Mesodermal cell (in vitro differentiated cells): ENCODE results near the gene IRF8.

Experiments used
- H3K27ac ChIP-seq: 2 replicates; pipeline ENCODE4 v1.7.0; 2013; ENCODE audit warnings: mild to moderate bottlenecking, low read depth, low read length, moderate library complexity; ENCODE audit not compliant: severe bottlenecking
- H3K36me3 ChIP-seq: 2 replicates; pipeline ENCODE4 v1.7.1; 2013; ENCODE audit warnings: mild to moderate bottlenecking, low read length, moderate library complexity; ENCODE audit not compliant: control insufficient read depth, insufficient read depth
- H3K4me1 ChIP-seq: one replicate; pipeline ENCODE4 v1.7.1; 2013; ENCODE audit warnings: mild to moderate bottlenecking, low read length; ENCODE audit not compliant: insufficient read depth, control insufficient read depth, poor library complexity, severe bottlenecking
- H3K4me3 ChIP-seq: 2 replicates; pipeline ENCODE4 v1.7.0; 2013; ENCODE audit warnings: low read length, control low read depth, mild to moderate bottlenecking; ENCODE audit not compliant: insufficient read depth, poor library complexity, severe bottlenecking; ENCODE audit errors: extremely low read depth
- H3K9me3 ChIP-seq: 2 replicates; pipeline ENCODE4 v1.7.1; 2013; ENCODE audit warnings: mild to moderate bottlenecking, low read length, moderate library complexity; ENCODE audit not compliant: control insufficient read depth
- WGBS, 2 experiments: methylation state at CpG; one replicate each; pipeline ENCODE4 v1.1.5; 2013; ENCODE audit warnings: missing lambda C conversion rate in 2 of 2; ENCODE audit not compliant: insufficient coverage in 2 of 2; 5-methylcytosine and 5-hydroxymethylcytosine counted together

The IRF8 gene

DNA sequence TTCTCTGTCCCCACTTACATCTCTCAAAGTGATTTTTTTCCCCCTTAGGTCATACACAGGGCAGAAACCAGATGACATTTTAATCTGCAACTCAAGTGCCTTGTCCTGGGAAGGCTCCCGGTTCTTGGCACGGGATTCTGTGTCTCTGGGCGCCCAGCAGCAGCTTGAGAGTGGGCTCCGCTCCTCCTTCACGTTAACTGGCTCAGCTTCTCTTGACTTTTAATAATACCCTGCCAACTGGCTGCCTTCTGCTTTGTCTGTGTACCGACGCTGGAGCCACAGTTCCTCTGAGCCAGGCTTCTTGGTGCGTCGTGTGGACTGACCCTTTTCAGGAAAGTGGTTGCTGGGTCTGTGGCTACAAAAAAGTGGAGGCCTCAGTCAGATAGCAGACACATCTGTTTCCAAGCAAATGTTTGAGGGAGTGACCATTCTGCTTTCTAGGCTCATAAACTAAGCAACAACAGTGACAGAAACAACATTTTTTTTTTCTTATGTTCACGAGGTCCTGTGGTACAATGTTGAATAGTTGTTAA lies 64.9 kb downstream of the IRF8 start:
- Histone ChIP-seq H3K36me3 (no peaks in the 10 kb centered on the region), H3K27ac (no peak overlapping the region), H3K4me1 (no peaks in the 10 kb centered on the region), H3K4me3 (no peak overlapping the region), H3K9me3 (no peaks in the 10 kb centered on the region)
- 88 to 93% methylated on average over 9 to 10 of the region's 10 CpGs for WGBS, 2 experiments

DNA sequence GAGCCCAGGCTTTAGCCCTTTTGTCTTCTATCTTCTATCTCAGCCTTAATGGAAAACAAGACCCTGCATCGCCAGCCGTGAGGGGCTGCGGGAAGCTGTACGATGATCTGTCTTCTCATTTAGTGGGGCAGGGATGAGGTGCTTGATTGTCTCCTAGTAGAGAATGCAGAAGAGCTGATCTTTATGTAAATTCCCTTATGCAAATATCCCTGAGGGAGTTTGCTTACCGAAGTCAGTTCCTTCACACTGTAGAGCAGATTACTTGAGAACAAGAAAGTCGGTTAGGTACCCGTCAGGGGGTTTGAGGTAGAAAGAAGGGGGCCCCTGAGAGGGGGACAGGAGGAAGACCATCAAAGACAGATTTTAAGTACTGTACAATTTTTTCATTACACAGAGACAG lies 66.2 kb downstream of the IRF8 start:
- H3K27ac ChIP-seq: no peak overlapping the region
- no peaks in the 10 kb centered on the region for H3K4me1 ChIP-seq
- H3K9me3 ChIP-seq: no peaks in the 10 kb centered on the region
- 86 to 100% methylated on average over 1 to 5 of the region's 7 CpGs for WGBS, 2 experiments
- no peaks in the 10 kb centered on the region for H3K36me3 ChIP-seq
- H3K4me3 ChIP-seq: no peak overlapping the region

DNA sequence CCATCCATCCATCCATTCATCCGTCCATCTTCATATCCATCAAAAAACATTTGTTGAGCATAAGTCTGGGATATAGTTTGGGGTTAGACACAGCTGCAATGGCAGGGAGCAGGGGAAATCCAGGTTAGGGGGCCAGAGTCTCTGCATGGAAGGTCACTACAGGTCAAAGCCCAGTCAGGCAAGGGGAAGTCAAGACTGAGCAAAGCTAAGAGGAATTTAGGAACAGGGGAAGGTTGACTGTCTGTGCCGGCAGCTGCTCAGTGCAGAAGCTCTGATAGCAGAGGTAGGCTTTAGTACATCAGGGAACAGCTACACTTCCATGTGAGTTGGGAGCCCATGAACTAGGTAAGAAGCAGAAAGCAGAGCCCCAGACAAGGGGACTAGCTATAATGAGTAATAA lies 68.1 kb downstream of the IRF8 start:
- Histone ChIP-seq H3K9me3 (no peaks in the 10 kb centered on the region), H3K4me1 (no peaks in the 10 kb centered on the region), H3K27ac (no peak overlapping the region), H3K4me3 (no peak overlapping the region), H3K36me3 (no peaks in the 10 kb centered on the region)
- 89% methylated on average over 1 of the region's 2 CpGs; no CpG with 5 or more reads in 1 of the 2 experiments for WGBS, 2 experiments

DNA sequence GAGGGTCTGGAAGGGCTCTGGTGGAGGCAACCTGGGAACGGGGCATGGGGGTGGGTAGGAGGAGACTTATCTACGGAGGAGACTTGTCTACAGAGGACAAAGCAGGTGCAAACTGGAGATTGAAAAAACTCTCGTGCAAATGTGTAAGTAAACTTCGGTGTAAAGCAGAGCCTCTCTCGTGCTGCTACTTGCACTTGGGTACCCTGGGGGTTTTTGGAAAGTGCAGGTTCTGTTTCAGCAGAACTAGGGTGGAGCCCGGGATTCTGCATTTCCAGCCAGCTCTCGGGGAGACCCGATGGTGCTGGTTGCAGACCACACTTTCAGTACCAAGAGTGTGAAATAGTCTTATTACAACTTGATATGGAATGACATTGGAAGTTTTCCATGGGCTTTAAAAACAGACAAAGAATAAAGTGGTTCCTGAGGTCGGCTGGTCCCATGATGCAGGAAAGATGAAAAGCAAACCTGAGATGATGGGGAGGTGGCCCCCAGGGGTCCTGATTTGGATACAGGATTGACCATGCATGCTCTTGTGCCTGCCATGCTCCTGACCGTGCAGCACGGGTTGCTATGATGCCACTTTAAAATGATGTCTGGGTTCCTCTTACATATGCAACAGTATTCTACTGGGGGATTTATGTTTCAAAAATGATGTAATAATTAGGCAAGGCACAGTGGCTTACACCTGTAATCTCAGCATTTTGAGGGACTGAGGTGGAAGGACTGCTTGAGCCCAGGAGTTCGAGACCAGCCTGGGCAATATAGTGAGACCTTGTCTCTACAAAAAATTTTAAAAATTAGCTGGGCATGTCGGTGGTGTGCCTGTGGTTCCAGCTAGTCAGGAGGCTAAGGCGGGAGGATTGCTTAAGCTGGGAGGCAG lies 69.3 kb downstream of the IRF8 start:
- peaks cover 4% of the 10 kb centered on the region for H3K9me3 ChIP-seq
- H3K4me1 ChIP-seq: no peaks in the 10 kb centered on the region
- 84 to 85% methylated on average over 9 to 13 of the region's 14 CpGs for WGBS, 2 experiments
- H3K36me3 ChIP-seq: no peaks in the 10 kb centered on the region
- H3K27ac ChIP-seq: no peak overlapping the region
- no peak overlapping the region for H3K4me3 ChIP-seq

GRCh38 chr16:85969159-85969558 lies 70.2 kb downstream of the IRF8 start:
- Histone ChIP-seq H3K4me3 (no peak overlapping the region), H3K4me1 (no peaks in the 10 kb centered on the region), H3K36me3 (no peaks in the 10 kb centered on the region), H3K9me3 (peaks cover 7% of the 10 kb centered on the region), H3K27ac (no peak overlapping the region)
- WGBS, 2 experiments: 54 to 76% methylated on average over 2 of the region's 2 CpGs

DNA sequence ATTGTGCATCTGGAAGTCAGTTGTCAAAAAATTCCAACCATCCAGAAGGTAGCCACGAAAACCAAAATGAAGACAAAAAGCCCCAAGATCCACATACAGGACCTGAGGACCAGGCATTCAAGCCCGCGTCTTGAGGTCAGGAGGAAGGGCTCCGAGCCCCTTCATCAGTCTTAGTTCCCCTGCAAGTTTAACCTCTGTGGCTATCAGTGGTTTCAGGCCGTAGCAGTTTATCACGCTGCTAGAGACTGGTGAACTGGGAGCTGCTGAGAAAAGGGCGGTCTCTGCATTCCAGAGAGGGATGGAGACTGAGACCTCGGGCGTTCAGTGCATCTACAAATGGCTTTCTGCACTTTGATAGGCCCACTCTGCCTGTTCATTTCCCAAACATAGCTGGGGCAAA lies 70.6 kb downstream of the IRF8 start:
- Histone ChIP-seq H3K4me3 (no peak overlapping the region), H3K36me3 (no peaks in the 10 kb centered on the region), H3K4me1 (no peaks in the 10 kb centered on the region), H3K27ac (no peak overlapping the region), H3K9me3 (peaks cover 11% of the 10 kb centered on the region)
- 49 to 78% methylated on average over 6 to 7 of the region's 9 CpGs for WGBS, 2 experiments

DNA sequence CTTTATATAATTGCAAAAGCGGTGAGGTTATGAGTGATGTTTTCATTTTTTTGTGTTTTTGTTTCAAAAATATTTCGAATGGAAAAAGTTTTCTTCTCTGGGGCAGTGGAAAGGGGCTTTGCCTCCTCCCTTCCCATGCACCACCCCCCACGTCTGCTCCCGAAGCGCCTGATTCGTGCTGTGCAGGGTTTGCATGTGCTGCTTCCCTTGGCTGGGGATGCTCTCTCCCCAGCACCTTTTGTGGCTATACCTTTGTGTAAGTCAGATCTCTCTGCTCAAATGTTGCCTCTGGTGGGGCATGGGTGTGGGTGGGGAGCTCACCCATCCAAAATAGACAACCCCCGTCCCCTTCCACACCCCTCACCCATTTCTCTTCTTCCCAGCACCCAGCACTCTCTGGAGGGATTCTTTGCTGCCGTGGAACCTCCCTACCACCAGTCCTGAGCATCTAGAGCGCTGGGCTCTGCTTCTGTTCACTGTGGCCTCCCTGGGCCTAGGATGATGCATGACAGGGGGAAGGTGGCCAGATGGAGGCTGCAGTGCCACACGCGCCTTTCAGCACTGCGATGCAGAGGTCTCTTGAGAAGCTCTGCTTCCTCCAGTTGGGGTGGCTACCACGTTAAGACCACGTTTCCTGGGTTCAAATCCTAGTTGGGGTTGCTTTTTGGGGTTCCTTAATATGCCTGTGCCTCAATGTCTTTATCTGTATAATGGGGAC lies 71.2 kb downstream of the IRF8 start:
- 88 to 94% methylated on average over 6 to 12 of the region's 14 CpGs for WGBS, 2 experiments
- peaks cover 12% of the 10 kb centered on the region for H3K9me3 ChIP-seq
- H3K4me3 ChIP-seq: no peak overlapping the region
- no peak overlapping the region for H3K27ac ChIP-seq
- no peaks in the 10 kb centered on the region for H3K36me3 ChIP-seq
- H3K4me1 ChIP-seq: no peaks in the 10 kb centered on the region

- Histone ChIP-seq H3K4me3 (no peak overlapping the region), H3K27ac (no peak overlapping the region), H3K9me3 (peaks cover 12% of the 10 kb centered on the region), H3K36me3 (no peaks in the 10 kb centered on the region), H3K4me1 (no peaks in the 10 kb centered on the region)
- 100% methylated on average over 1 of the region's 3 CpGs for WGBS, 2 experiments
Observed at GRCh38 chr16:85970738-85971137, 71.8 kb downstream of the IRF8 start.
